Thyroid gland (tissue), 4 donors: Measurements from ENCODE around the gene SORL1. TPM values are rescaled to one million over a fixed set of nuclear protein-coding genes. Genes with fewer than 3 reads are reported as not detected.
"Not testable (repeated sequence)": the region's sequence is repeated elsewhere in the genome, so short reads cannot be mapped to it uniquely, and the experiment has no call there.

Experiments
- DNase-seq, 2 donors: peaks; one replicate each; pipeline ENCODE4 v3.0.0-alpha.2; 2019
- H3K27ac ChIP-seq, 3 donors: fragments of 200-600 bp; sonication (generic); 1 replicate in 2 of 3; 2 replicates in 1 of 3; pipeline ENCODE4 v1.5.1; 2016 to 2019; ENCODE audit warnings: mild to moderate bottlenecking in 1 of 3, moderate library complexity in 1 of 3
- H3K27me3 ChIP-seq: fragments of 200-600 bp; sonication (generic); one replicate; pipeline ENCODE4 v1.5.1; 2019
- H3K36me3 ChIP-seq, 2 donors: fragments of 200-600 bp; sonication (generic); one replicate each; pipeline ENCODE4 v1.5.1; 2016 to 2019
- H3K4me1 ChIP-seq, 2 donors: fragments of 200-600 bp; sonication (generic); one replicate each; pipeline ENCODE4 v1.5.1; 2017 to 2019
- H3K4me3 ChIP-seq, 3 donors: fragments of 200-600 bp; sonication (generic); replicated peaks in 1 of 3; 1 replicate in 2 of 3; 2 replicates in 1 of 3; pipeline ENCODE4 v1.5.1; 2016; ENCODE audit warnings: mild to moderate bottlenecking in 1 of 3
- H3K9me3 ChIP-seq: fragments of 200-600 bp; sonication (generic); one replicate; pipeline ENCODE4 v1.5.1; 2017
- POLR2A ChIP-seq, 2 donors: fragments of 450-650 bp; IDR thresholded peaks; one replicate each; pipeline ENCODE4 v1.6.1; 2017; ENCODE audit warnings: antibody characterized with exemption in 2 of 2, mild to moderate bottlenecking in 2 of 2, moderate library complexity in 1 of 2
- WGBS, 2 donors: methylation state at CpG; one replicate each; pipeline ENCODE4 v1.1.5; 2017; 5-methylcytosine and 5-hydroxymethylcytosine counted together
- intact Hi-C: fragments of 100-400 bp; cut with DNase I; formaldehyde crosslinking; loops from one replicate; pipeline ENCODE4 v1.15.1; 2023
- total RNA-seq, 4 donors: library from RNA; depleted of rRNA; stranded (reverse); fragments of >200 nt; gene quantifications; one replicate each; pipeline ENCODE4 v1.2.3, GENCODE V29; 2016
- TF ChIP-seq, protein P1 (sequence below), 6 experiments: fragments of 200-600 bp in 3 of 6; fragments of 450-650 bp in 3 of 6; sonication (generic) in 3 of 6; IDR thresholded peaks; one replicate each; pipeline ENCODE4 v1.5.1; 2016 to 2019; ENCODE audit warnings: antibody characterized with exemption in 6 of 6, mild to moderate bottlenecking in 2 of 6, inconsistent platforms in 1 of 6, moderate library complexity in 1 of 6

The SORL1 gene
- total RNA-seq, 4 donors from 2014 or later: 19.6 to 73.8 (median 53.6) TPM

DNA sequence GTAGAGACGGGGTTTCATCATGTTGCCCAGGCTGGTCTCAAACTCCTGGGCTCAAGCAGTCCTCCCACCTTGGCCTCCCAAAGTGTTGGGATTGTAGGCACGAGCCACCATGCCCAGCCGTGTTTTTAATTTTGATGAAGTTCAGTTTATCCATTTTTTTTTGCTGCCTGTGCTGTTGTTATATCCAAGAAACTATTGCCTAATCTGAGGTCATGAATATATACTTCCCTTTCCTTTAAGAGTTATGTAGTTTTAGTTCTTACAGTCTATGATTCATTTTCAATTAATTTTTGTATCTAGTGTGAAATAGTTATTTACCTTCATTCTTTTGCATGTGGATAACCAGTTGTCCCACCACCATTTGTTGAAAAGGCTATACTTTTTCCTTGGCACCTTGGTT lies 50.9 kb downstream of the SORL1 start:
- H3K36me3 ChIP-seq: no peaks in the 10 kb centered on the region
- 60 to 80% methylated on average over 3 of the region's 3 CpGs for WGBS, 2 donors
- H3K27ac ChIP-seq: no peak overlapping the region
- DNase-seq: no peak
- H3K4me3 ChIP-seq: no peak overlapping the region
- no peaks in the 10 kb centered on the region for H3K4me1 ChIP-seq
- no peaks in the 10 kb centered on the region for H3K27me3 ChIP-seq
- intact Hi-C loops: no loop called here
- TF ChIP-seq POLR2A (IDR thresholded peaks at IDR 0.05): no peak
- H3K9me3 ChIP-seq: no peaks in the 10 kb centered on the region

- H3K9me3 ChIP-seq, DNase-seq, H3K4me1 ChIP-seq, H3K27ac ChIP-seq, H3K36me3 ChIP-seq, intact Hi-C loops, H3K4me3 ChIP-seq, H3K27me3 ChIP-seq: not testable (repeated sequence)
- WGBS, 2 donors: 95 to 98% methylated on average over 1 of the region's 1 CpG
Measured at GRCh38 chr11:121506237-121506636, 54.1 kb downstream of the SORL1 start.

DNA sequence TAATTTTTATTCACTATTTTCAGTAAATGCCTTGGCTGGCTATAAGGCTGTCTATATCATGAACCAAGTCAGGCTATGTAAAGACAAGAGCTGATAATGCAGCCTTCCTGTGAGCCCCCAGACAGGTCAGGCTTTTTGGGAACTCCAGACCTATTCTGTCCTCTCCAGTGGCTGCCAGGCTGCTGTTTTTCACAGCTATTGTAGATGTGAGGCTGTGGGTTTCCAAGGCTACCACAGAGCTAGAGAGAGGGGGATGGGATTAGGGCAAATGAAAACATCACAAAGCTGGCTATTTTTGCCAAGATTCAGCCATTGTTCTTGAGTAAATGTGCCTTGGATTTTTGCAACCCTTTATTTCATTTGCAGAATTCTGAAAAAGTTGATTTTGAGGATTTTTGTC lies 56.3 kb downstream of the SORL1 start:
- Histone ChIP-seq H3K9me3 (no peaks in the 10 kb centered on the region), H3K27me3 (no peaks in the 10 kb centered on the region), H3K27ac (no peak overlapping the region), H3K36me3 (no peaks in the 10 kb centered on the region), H3K4me1 (no peaks in the 10 kb centered on the region), H3K4me3 (no peak overlapping the region)
- DNase-seq: no peak
- intact Hi-C loops: no loop called here
- TF ChIP-seq, protein P1, sequence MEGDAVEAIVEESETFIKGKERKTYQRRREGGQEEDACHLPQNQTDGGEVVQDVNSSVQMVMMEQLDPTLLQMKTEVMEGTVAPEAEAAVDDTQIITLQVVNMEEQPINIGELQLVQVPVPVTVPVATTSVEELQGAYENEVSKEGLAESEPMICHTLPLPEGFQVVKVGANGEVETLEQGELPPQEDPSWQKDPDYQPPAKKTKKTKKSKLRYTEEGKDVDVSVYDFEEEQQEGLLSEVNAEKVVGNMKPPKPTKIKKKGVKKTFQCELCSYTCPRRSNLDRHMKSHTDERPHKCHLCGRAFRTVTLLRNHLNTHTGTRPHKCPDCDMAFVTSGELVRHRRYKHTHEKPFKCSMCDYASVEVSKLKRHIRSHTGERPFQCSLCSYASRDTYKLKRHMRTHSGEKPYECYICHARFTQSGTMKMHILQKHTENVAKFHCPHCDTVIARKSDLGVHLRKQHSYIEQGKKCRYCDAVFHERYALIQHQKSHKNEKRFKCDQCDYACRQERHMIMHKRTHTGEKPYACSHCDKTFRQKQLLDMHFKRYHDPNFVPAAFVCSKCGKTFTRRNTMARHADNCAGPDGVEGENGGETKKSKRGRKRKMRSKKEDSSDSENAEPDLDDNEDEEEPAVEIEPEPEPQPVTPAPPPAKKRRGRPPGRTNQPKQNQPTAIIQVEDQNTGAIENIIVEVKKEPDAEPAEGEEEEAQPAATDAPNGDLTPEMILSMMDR (IDR thresholded peaks at IDR 0.05): no peak
- no peak for TF ChIP-seq POLR2A (IDR thresholded peaks at IDR 0.05)

GRCh38 chr11:121510438-121510837 lies 58.3 kb downstream of the SORL1 start:
- H3K4me3 ChIP-seq: no peak overlapping the region
- DNase-seq: no peak
- no peaks in the 10 kb centered on the region for H3K9me3 ChIP-seq
- H3K4me1 ChIP-seq: no peaks in the 10 kb centered on the region
- WGBS, 2 donors: 84 to 98% methylated on average over 2 of the region's 2 CpGs
- no peaks in the 10 kb centered on the region for H3K27me3 ChIP-seq
- H3K27ac ChIP-seq: no peak overlapping the region
- intact Hi-C loops: no loop called here
- no peak for TF ChIP-seq POLR2A (IDR thresholded peaks at IDR 0.05)
- TF ChIP-seq, protein P1 (IDR thresholded peaks at IDR 0.05): no peak
- no peaks in the 10 kb centered on the region for H3K36me3 ChIP-seq

DNA sequence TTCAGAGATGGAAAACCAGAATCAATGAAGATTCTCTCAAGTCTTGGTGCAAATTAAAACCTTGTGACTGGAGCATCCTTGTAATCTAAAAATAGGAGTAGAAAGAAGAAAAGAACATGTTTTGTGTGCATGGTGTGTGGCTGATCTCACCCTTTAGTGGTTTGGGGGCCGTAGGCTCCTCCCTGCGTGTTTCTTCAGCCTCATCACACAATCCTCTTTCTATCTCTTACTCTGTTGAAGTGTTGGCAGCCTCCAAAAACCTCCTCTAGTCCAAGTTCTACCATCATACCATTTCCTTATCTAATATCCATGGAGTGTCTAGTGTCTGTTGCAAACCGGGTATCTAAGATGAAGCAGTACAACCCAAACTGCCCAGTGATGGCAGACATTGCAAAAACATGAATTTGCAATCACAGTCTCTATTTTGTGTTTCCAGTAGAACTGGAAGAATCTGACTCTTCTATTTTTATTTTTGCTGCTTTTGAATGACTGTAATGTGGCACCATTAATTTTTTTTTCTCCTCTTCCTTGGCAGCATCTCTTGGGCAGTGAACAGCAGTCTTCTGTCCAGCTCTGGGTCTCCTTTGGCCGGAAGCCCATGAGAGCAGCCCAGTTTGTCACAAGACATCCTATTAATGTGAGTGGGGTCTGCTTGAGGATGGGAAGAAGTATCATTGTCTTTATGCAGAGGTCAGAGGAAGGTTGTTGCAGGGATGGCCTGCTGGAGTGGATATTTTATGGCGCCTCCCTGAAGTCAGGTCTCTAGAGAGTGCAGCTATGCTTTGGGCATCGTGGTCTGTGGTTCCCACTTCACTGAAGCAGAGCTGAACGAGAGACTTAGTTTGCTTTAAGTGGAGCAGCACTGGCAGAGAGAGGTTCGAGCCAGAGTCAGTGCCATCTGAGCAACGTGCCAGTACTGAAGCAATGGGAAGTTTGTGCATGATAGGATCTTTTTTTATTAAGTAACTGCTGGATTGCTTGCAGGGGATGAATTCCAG lies 60.7 kb downstream of the SORL1 start:
- H3K27ac ChIP-seq: no peak overlapping the region
- H3K4me1 ChIP-seq: no peaks in the 10 kb centered on the region
- no peaks in the 10 kb centered on the region for H3K9me3 ChIP-seq
- 77 to 84% methylated on average over 9 of the region's 9 CpGs for WGBS, 2 donors
- DNase-seq: no peak
- H3K36me3 ChIP-seq: no peaks in the 10 kb centered on the region
- TF ChIP-seq, protein P1 (IDR thresholded peaks at IDR 0.05): no peak
- no peak for TF ChIP-seq POLR2A (IDR thresholded peaks at IDR 0.05)
- no peaks in the 10 kb centered on the region for H3K27me3 ChIP-seq
- no peak overlapping the region for H3K4me3 ChIP-seq
- intact Hi-C loops: no loop called here

DNA sequence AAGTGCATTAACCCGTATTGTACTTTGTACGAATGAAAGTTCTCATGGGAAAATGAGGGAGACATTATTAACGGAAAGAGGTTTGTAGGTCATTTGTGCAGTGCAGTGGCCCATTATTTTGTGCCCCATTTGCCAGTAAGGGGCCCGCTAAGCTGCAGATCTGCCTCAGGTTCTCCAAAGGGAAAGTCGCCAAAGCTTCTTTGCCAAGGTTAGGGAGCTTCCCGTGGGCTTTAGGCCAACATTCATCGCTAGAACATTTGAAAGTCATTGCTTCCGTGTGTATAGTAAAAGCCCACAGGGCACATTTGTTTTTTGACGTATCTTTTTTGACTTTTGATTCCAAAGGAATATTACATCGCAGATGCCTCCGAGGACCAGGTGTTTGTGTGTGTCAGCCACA lies 61.7 kb downstream of the SORL1 start:
- DNase-seq: no peak
- Histone ChIP-seq H3K4me1 (no peaks in the 10 kb centered on the region), H3K36me3 (no peaks in the 10 kb centered on the region), H3K27ac (no peak overlapping the region), H3K27me3 (no peaks in the 10 kb centered on the region), H3K9me3 (no peaks in the 10 kb centered on the region), H3K4me3 (no peak overlapping the region)
- WGBS, 2 donors: 89 to 92% methylated on average over 11 of the region's 11 CpGs
- no peak for TF ChIP-seq POLR2A (IDR thresholded peaks at IDR 0.05)
- TF ChIP-seq, protein P1 (IDR thresholded peaks at IDR 0.05): no peak
- intact Hi-C loops: no loop called here
